Suppressor macrophage treated with lipopolysaccharide for 1 hour (primary cell): ENCODE data around the gene ZNF382.
"Not testable (repeated sequence)": the region's sequence is repeated elsewhere in the genome, so short reads cannot be mapped to it uniquely, and the experiment has no call there.

Source experiments
- DNase-seq, 3 donors: peaks; one replicate each; pipeline ENCODE4 v3.0.0-alpha.2; 2020 to 2022

The ZNF382 gene

GRCh38 chr19:36605101-36605876 is at the start of gene ZNF382:
Gene ZNF382, plus strand, starts transcription at chr19:36605313. Its CDS starts 4,602 bp downstream, at chr19:36609915.
- DNase-seq = peak; percentile 82 to 96 (median 89)

GRCh38 chr19:36564391-36564790 is 40.7 kb upstream of the ZNF382 start:
- DNase-seq = no peak

- peak in 1 of 3 donors; percentile 75 for DNase-seq
Observed at GRCh38 chr19:36572593-36573019, 32.5 kb upstream of the ZNF382 start.

GRCh38 chr19:36573020-36573894 is 31.9 kb upstream of the ZNF382 start, which contains the start of gene ZNF529:
Gene ZNF529, minus strand, starts transcription at chr19:36573292. Its CDS starts 946 bp downstream, at chr19:36572346.
- DNase-seq = peak; percentile 93

- DNase-seq = peak; percentile 6 to 21 (median 13)
Observed at GRCh38 chr19:36573895-36574720, 31.0 kb upstream of the ZNF382 start.

GRCh38 chr19:36574741-36575140 is 30.4 kb upstream of the ZNF382 start:
- DNase-seq = no peak

GRCh38 chr19:36577271-36577996 is 27.7 kb upstream of the ZNF382 start:
- no peak for DNase-seq

- DNase-seq = no peak
Observed at GRCh38 chr19:36579255-36579654, 25.9 kb upstream of the ZNF382 start.

- not testable (repeated sequence) for DNase-seq
Observed at GRCh38 chr19:36602681-36603080, 2.4 kb upstream of the ZNF382 start.

- DNase-seq = peak; percentile 76 to 89 (median 82)
Observed at GRCh38 chr19:36604656-36605100, 435 bp upstream of the ZNF382 start.

- peak in 2 of 3 donors; percentile 11 to 30 for DNase-seq
Observed at GRCh38 chr19:36605877-36606478, 865 bp downstream of the ZNF382 start.

- no peak for DNase-seq
Observed at GRCh38 chr19:36627057-36627456, 21.9 kb downstream of the ZNF382 start.

GRCh38 chr19:36635342-36635741 is 30.2 kb downstream of the ZNF382 start:
- DNase-seq = no peak

GRCh38 chr19:36638862-36639510 is 33.9 kb downstream of the ZNF382 start:
- peak in 1 of 3 donors; percentile 1 for DNase-seq

- DNase-seq = no peak
Observed at GRCh38 chr19:36646746-36647145, 41.6 kb downstream of the ZNF382 start.

GRCh38 chr19:36652958-36653357 is 47.8 kb downstream of the ZNF382 start:
- no peak for DNase-seq

- DNase-seq = no peak
Observed at GRCh38 chr19:36665832-36666231, 60.7 kb downstream of the ZNF382 start.

- DNase-seq = no peak
Observed at GRCh38 chr19:36668646-36669045, 63.5 kb downstream of the ZNF382 start.

GRCh38 chr19:36672368-36672767 is 67.3 kb downstream of the ZNF382 start:
- no peak for DNase-seq

- no peak for DNase-seq
Observed at GRCh38 chr19:36674201-36674600, 69.1 kb downstream of the ZNF382 start.

GRCh38 chr19:36679455-36679854 is 74.3 kb downstream of the ZNF382 start:
- no peak for DNase-seq
